Measurements from ENCODE around the gene CD276. TPM values are rescaled to one million over a fixed set of nuclear protein-coding genes. Genes with fewer than 3 reads are reported as not detected.
"Not testable (repeated sequence)": the region's sequence is repeated elsewhere in the genome, so short reads cannot be mapped to it uniquely, and the experiment has no call there.

CD276 gene
- total RNA-seq, 1 experiment from 2014 or later = 70.6 TPM

GRCh38 chr15:73709686-73710085 lies 25.5 kb downstream of the CD276 start:
- no peak for DNase-seq (ENCODE audit: low spot score)

GRCh38 chr15:73710321-73710720 lies 26.1 kb downstream of the CD276 start:
- no peak for DNase-seq (ENCODE audit: low spot score)

- no peak for DNase-seq (ENCODE audit: low spot score)
Measured at GRCh38 chr15:73711526-73711925, 27.3 kb downstream of the CD276 start.

- no peak for DNase-seq (ENCODE audit: low spot score)
Measured at GRCh38 chr15:73712107-73712506, 27.9 kb downstream of the CD276 start.

- DNase-seq (ENCODE audit: low spot score) = no peak
Measured at GRCh38 chr15:73714695-73715301, 30.6 kb downstream of the CD276 start.

- DNase-seq (ENCODE audit: low spot score) = no peak
Measured at GRCh38 chr15:73715417-73715816, 31.2 kb downstream of the CD276 start.

GRCh38 chr15:73716417-73716816 lies 32.2 kb downstream of the CD276 start:
- DNase-seq (ENCODE audit: low spot score) = no peak

- DNase-seq (ENCODE audit: low spot score) = no peak
Measured at GRCh38 chr15:73717206-73717605, 33.0 kb downstream of the CD276 start.

- DNase-seq (ENCODE audit: low spot score) = no peak
Measured at GRCh38 chr15:73717802-73718201, 33.6 kb downstream of the CD276 start.

- no peak for DNase-seq (ENCODE audit: low spot score)
Measured at GRCh38 chr15:73718694-73719093, 34.5 kb downstream of the CD276 start.

- no peak for DNase-seq (ENCODE audit: low spot score)
Measured at GRCh38 chr15:73722425-73722824, 38.2 kb downstream of the CD276 start.

GRCh38 chr15:73723191-73723590 lies 39.0 kb downstream of the CD276 start:
- DNase-seq (ENCODE audit: low spot score) = no peak

- no peak for DNase-seq (ENCODE audit: low spot score)
Measured at GRCh38 chr15:73724212-73724611, 40.0 kb downstream of the CD276 start.

GRCh38 chr15:73727330-73727976 lies 43.3 kb downstream of the CD276 start:
- DNase-seq (ENCODE audit: low spot score) = no peak

- DNase-seq (ENCODE audit: low spot score) = not testable (repeated sequence)
Measured at GRCh38 chr15:73732051-73732450, 47.9 kb downstream of the CD276 start.

- DNase-seq (ENCODE audit: low spot score) = no peak
Measured at GRCh38 chr15:73732930-73733329, 48.7 kb downstream of the CD276 start.

GRCh38 chr15:73737535-73737934 lies 53.4 kb downstream of the CD276 start:
- no peak for DNase-seq (ENCODE audit: low spot score)

- DNase-seq (ENCODE audit: low spot score) = no peak
Measured at GRCh38 chr15:73740152-73741048, 56.2 kb downstream of the CD276 start.

- DNase-seq (ENCODE audit: low spot score) = no peak
Measured at GRCh38 chr15:73741321-73741836, 57.2 kb downstream of the CD276 start.

- DNase-seq (ENCODE audit: low spot score) = no peak
Measured at GRCh38 chr15:73744293-73744692, 60.1 kb downstream of the CD276 start.

- no peak for DNase-seq (ENCODE audit: low spot score)
Measured at GRCh38 chr15:73745073-73745472, 60.9 kb downstream of the CD276 start.

GRCh38 chr15:73746261-73746660 lies 62.1 kb downstream of the CD276 start:
- DNase-seq (ENCODE audit: low spot score) = no peak
